Ovary (tissue), 9 donors: ENCODE results near the gene DUSP7. TPM values are rescaled to one million over a fixed set of nuclear protein-coding genes. Genes with fewer than 3 reads are reported as not detected.

Experiments used
- DNase-seq, 5 donors: peaks; one replicate each; pipeline ENCODE4 v3.0.0-alpha.2; 2019 to 2020
- H3K27ac ChIP-seq, 2 donors: fragments of 200-600 bp; one replicate each; pipeline versions ENCODE4 v1.5.1 to v1.8.0; 2019 to 2022
- H3K27me3 ChIP-seq: fragments of 200-600 bp; one replicate; pipeline ENCODE4 v1.8.0; 2022
- H3K36me3 ChIP-seq: fragments of 200-600 bp; sonication (generic); one replicate; pipeline ENCODE4 v1.5.1; 2019
- H3K4me1 ChIP-seq: one replicate; pipeline ENCODE4 v1.8.1; 2013; ENCODE audit warnings: mild to moderate bottlenecking, moderate library complexity; ENCODE audit not compliant: insufficient read depth
- H3K4me3 ChIP-seq: fragments of 200-600 bp; sonication (generic); one replicate; pipeline ENCODE4 v1.5.1; 2017
- H3K9me3 ChIP-seq, 2 donors: fragments of 200-600 bp in 1 of 2; sonication (generic) in 1 of 2; one replicate each; pipeline versions ENCODE4 v1.5.1 to v1.8.1; 2013 to 2019; ENCODE audit warnings: mild to moderate bottlenecking in 1 of 2, moderate library complexity in 1 of 2
- CTCF ChIP-seq, 3 donors: fragments of 450-650 bp in 2 of 3; fragments of 200-600 bp in 1 of 3; IDR thresholded peaks; one replicate each; pipeline versions ENCODE4 v1.5.1 to v1.8.0; 2016 to 2022; ENCODE audit warnings: antibody characterized with exemption in 3 of 3, mild to moderate bottlenecking in 1 of 3
- EP300 ChIP-seq: sonication (generic); formaldehyde crosslinking; IDR thresholded peaks from one replicate; pipeline ENCODE4 v1.6.1; 2017; ENCODE audit warnings: antibody characterized with exemption
- POLR2A ChIP-seq: fragments of 450-650 bp; IDR thresholded peaks from one replicate; pipeline ENCODE4 v1.6.1; 2017; ENCODE audit warnings: antibody characterized with exemption, mild to moderate bottlenecking, moderate library complexity
- WGBS, 3 donors: extraction: QIAGEN DNeasy Blood & Tissue Kit in 1 of 3; methylation state at CpG; one replicate each; pipeline versions ENCODE4 v1.1.5 to v1.1.7; 2013 to 2017; 5-methylcytosine and 5-hydroxymethylcytosine counted together
- intact Hi-C, 4 donors: fragments of 100-400 bp; cut with DNase I; formaldehyde crosslinking; loops; one replicate each; pipeline versions ENCODE4 v1.11.0 to v1.15.1; 2022 to 2023
- polyA plus RNA-seq, 2 donors: library from polyadenylated mRNA; stranded (reverse); fragments of 200-250 nt in 1 of 2; fragments of 350-450 nt in 1 of 2; fragmentation: Illumina TruSeq in 1 of 2; extraction: RNeasy Lipid Tissue Mini Kit (QIAGEN cat#74804) in 1 of 2; gene quantifications; one replicate each; pipeline ENCODE4 v1.2.3, GENCODE V29; 2013 to 2014
- total RNA-seq, 7 donors: library from RNA; depleted of rRNA in 2 of 7; stranded (reverse); fragments of >200 nt in 2 of 7; fragmentation: NEBNext Ultra II Directional in 3 of 7; extraction: Animal tissue kit (Norgen Biotek cat#: 25700) in 3 of 7; gene quantifications; one replicate each; pipeline versions ENCODE4 v1.1.0 to v1.2.4, GENCODE V29; 2016 to 2023
- donor health status: DM: no; HTN: no; CAD: no; lungs with moderate emphysema.
- donor health status: DM: no; HTN: no; CAD: no.
- donor health status: Bipolar disorder and iron deficiency.
- donor health status: DM: yes; HTN: yes; CAD: no.
- donor health status: DM: no; HTN: no; CAD: no.
- donor health status: DM: yes; HTN: yes; CAD: no.

The DUSP7 gene
- total and polyA plus RNA-seq, 9 donors, result 5.1 to 18.0 (median 14.0) TPM

GRCh38 chr3:52026041-52026440 is 30.3 kb downstream of the DUSP7 start:
- WGBS, 3 donors, result 34 to 37% (median 35%) methylated on average over 4 of the region's 4 CpGs
- H3K36me3 ChIP-seq, result no peaks in the 10 kb centered on the region
- H3K9me3 ChIP-seq, result no peaks in the 10 kb centered on the region
- no peak overlapping the region for H3K4me3 ChIP-seq
- H3K27ac ChIP-seq, result no peak overlapping the region
- H3K4me1 ChIP-seq, result no peaks in the 10 kb centered on the region
- no peak for DNase-seq
- intact Hi-C loops, result no loop called here
- no peaks in the 10 kb centered on the region for H3K27me3 ChIP-seq
- no peak for TF ChIP-seq POLR2A
- TF ChIP-seq CTCF (IDR thresholded peaks at IDR 0.05), result no peak
- no peak for TF ChIP-seq EP300

GRCh38 chr3:52025453-52025852 is 30.9 kb downstream of the DUSP7 start:
- Histone ChIP-seq H3K4me1 (no peaks in the 10 kb centered on the region), H3K27ac (no peak overlapping the region), H3K9me3 (no peaks in the 10 kb centered on the region), H3K4me3 (no peak overlapping the region), H3K36me3 (no peaks in the 10 kb centered on the region), H3K27me3 (no peaks in the 10 kb centered on the region)
- DNase-seq, result no peak
- TF ChIP-seq EP300 (no peak), POLR2A (no peak), CTCF (IDR thresholded peaks at IDR 0.05) (no peak)
- intact Hi-C loops, result no loop called here
- 71 to 97% (median 80%) methylated on average over 6 to 7 of the region's 7 CpGs for WGBS, 3 donors

- TF ChIP-seq POLR2A (no peak), EP300 (no peak), CTCF (IDR thresholded peaks at IDR 0.05) (no peak)
- no peak for DNase-seq
- WGBS, 3 donors, result 82 to 85% (median 83%) methylated on average over 6 of the region's 6 CpGs
- intact Hi-C loops, result no loop called here
- Histone ChIP-seq H3K9me3 (no peaks in the 10 kb centered on the region), H3K27ac (no peak overlapping the region), H3K4me1 (no peaks in the 10 kb centered on the region), H3K27me3 (no peaks in the 10 kb centered on the region), H3K36me3 (no peaks in the 10 kb centered on the region), H3K4me3 (no peak overlapping the region)
Measured at GRCh38 chr3:52024765-52025452, 31.5 kb downstream of the DUSP7 start.

- H3K4me3 ChIP-seq, result no peak overlapping the region
- no peak for DNase-seq
- WGBS, 3 donors, result 61 to 75% (median 73%) methylated on average over 8 of the region's 8 CpGs
- H3K36me3 ChIP-seq, result no peaks in the 10 kb centered on the region
- TF ChIP-seq EP300 (no peak), POLR2A (no peak), CTCF (IDR thresholded peaks at IDR 0.05) (no peak)
- H3K27me3 ChIP-seq, result no peaks in the 10 kb centered on the region
- H3K9me3 ChIP-seq, result no peaks in the 10 kb centered on the region
- H3K27ac ChIP-seq, result no peak overlapping the region
- H3K4me1 ChIP-seq, result no peaks in the 10 kb centered on the region
- intact Hi-C loops, result no loop called here
Measured at GRCh38 chr3:52023860-52024764, 32.3 kb downstream of the DUSP7 start.
